Measurements from ENCODE around the gene MRAP2. TPM values are rescaled to one million over a fixed set of nuclear protein-coding genes. Genes with fewer than 3 reads are reported as not detected.

The MRAP2 gene
- total RNA-seq, 4 donors from 2014 or later: 1.9 to 10.9 (median 2.1) TPM; not detected in 1

- intact Hi-C loops (cut with DNase I; ENCODE audit: low total_unique reads): no loop called here
- H3K27ac ChIP-seq: no peak overlapping the region
Observed at GRCh38 chr6:84043555-84043954, 10.0 kb downstream of the MRAP2 start.

GRCh38 chr6:84046755-84047154, 13.2 kb downstream of the MRAP2 start:
- TF ChIP-seq CTCF (IDR thresholded peaks at IDR 0.05) (no peak), POLR2A (IDR thresholded peaks at IDR 0.05) (no peak)
- intact Hi-C loops (cut with DNase I; ENCODE audit: low total_unique reads): no loop called here
- H3K4me3 ChIP-seq: no peak overlapping the region

More at GRCh38 chr6:84043555-84043954, 10.0 kb downstream of the MRAP2 start:
- Histone ChIP-seq H3K4me1 (no peaks in the 10 kb centered on the region), H3K4me3 (no peak overlapping the region), H3K36me3 (no peaks in the 10 kb centered on the region), H3K27me3 (no peaks in the 10 kb centered on the region), H3K9me3 (no peaks in the 10 kb centered on the region)
- DNase-seq: no peak
- TF ChIP-seq POLR2A (IDR thresholded peaks at IDR 0.05) (no peak), CTCF (IDR thresholded peaks at IDR 0.05) (no peak)

GRCh38 chr6:84048588-84048987, 15.0 kb downstream of the MRAP2 start:
- no peak for TF ChIP-seq CTCF (IDR thresholded peaks at IDR 0.05)
- no peak for TF ChIP-seq POLR2A (IDR thresholded peaks at IDR 0.05)
- no peak for DNase-seq
- Histone ChIP-seq H3K27ac (no peak overlapping the region), H3K4me1 (no peaks in the 10 kb centered on the region), H3K36me3 (no peaks in the 10 kb centered on the region), H3K27me3 (no peaks in the 10 kb centered on the region), H3K4me3 (no peak overlapping the region), H3K9me3 (no peaks in the 10 kb centered on the region)
- intact Hi-C loops (cut with DNase I; ENCODE audit: low total_unique reads): no loop called here

More at GRCh38 chr6:84046755-84047154, 13.2 kb downstream of the MRAP2 start:
- H3K36me3 ChIP-seq: no peaks in the 10 kb centered on the region
- no peaks in the 10 kb centered on the region for H3K9me3 ChIP-seq
- H3K27ac ChIP-seq: no peak overlapping the region
- H3K27me3 ChIP-seq: no peaks in the 10 kb centered on the region
- H3K4me1 ChIP-seq: no peaks in the 10 kb centered on the region
- no peak for DNase-seq

GRCh38 chr6:84050408-84050807, 16.8 kb downstream of the MRAP2 start:
- Histone ChIP-seq H3K27ac (no peak overlapping the region), H3K4me3 (no peak overlapping the region), H3K4me1 (no peaks in the 10 kb centered on the region), H3K36me3 (no peaks in the 10 kb centered on the region), H3K9me3 (no peaks in the 10 kb centered on the region), H3K27me3 (no peaks in the 10 kb centered on the region)
- intact Hi-C loops (cut with DNase I; ENCODE audit: low total_unique reads): no loop called here
- DNase-seq: no peak
- no peak for TF ChIP-seq POLR2A (IDR thresholded peaks at IDR 0.05)
- TF ChIP-seq CTCF (IDR thresholded peaks at IDR 0.05): no peak

GRCh38 chr6:84052204-84052882, 18.8 kb downstream of the MRAP2 start:
- no peak overlapping the region for H3K4me3 ChIP-seq
- H3K36me3 ChIP-seq: no peaks in the 10 kb centered on the region
- no peaks in the 10 kb centered on the region for H3K9me3 ChIP-seq
- no peaks in the 10 kb centered on the region for H3K27me3 ChIP-seq
- intact Hi-C loops (cut with DNase I; ENCODE audit: low total_unique reads): no loop called here
- no peak for TF ChIP-seq CTCF (IDR thresholded peaks at IDR 0.05)
- TF ChIP-seq POLR2A (IDR thresholded peaks at IDR 0.05): no peak
- no peak for DNase-seq
- H3K4me1 ChIP-seq: no peaks in the 10 kb centered on the region
- no peak overlapping the region for H3K27ac ChIP-seq

Measured in uterus (tissue), 4 donors.